Epithelial cell of proximal tubule (primary cell): ENCODE data around the gene DRD3. TPM values are rescaled to one million over a fixed set of nuclear protein-coding genes. Genes with fewer than 3 reads are reported as not detected.

ENCODE experiments used
- DNase-seq: peaks from one replicate; pipeline ENCODE4 v3.0.0-alpha.2; 2011; ENCODE audit warnings: low read depth
- H3K4me3 ChIP-seq: 2 replicates; pipeline ENCODE4 v1.5.1; 2011; ENCODE audit warnings: low read depth, mild to moderate bottlenecking, low read length
- total RNA-seq: library from RNA; depleted of rRNA; stranded (reverse); fragments of >200 nt; gene quantifications from 2 replicates; pipeline ENCODE4 v1.2.3, GENCODE V29; 2015
- TF ChIP-seq, protein P1 (sequence below): conservative IDR thresholded peaks from 2 replicates; pipeline ENCODE4 v1.5.1; 2012; ENCODE audit warnings: low read depth, mild to moderate bottlenecking, low read length

Gene DRD3
- total RNA-seq, 1 donor from 2014 or later: not detected

DNA sequence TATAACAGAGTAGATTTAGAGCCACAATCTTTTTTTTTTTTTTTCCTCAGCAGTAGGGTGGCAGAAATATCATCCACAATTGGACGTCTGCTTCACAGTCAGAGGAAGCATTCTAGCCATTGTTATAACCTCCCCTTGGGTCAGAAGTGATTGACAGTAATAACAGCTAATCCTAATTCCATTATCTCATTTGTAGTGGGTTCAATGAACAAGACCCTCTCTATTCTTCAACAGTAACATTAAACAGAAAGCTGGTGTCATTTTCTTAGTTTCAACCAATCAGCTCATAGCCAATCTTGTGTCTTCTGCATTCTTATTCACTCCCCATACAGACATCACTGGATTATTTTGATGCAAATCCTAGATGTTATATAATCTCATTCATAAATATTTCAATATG, 77.8 kb downstream of the DRD3 start:
- no peak overlapping the region for H3K4me3 ChIP-seq
- DNase-seq: no peak
- TF ChIP-seq, protein P1, sequence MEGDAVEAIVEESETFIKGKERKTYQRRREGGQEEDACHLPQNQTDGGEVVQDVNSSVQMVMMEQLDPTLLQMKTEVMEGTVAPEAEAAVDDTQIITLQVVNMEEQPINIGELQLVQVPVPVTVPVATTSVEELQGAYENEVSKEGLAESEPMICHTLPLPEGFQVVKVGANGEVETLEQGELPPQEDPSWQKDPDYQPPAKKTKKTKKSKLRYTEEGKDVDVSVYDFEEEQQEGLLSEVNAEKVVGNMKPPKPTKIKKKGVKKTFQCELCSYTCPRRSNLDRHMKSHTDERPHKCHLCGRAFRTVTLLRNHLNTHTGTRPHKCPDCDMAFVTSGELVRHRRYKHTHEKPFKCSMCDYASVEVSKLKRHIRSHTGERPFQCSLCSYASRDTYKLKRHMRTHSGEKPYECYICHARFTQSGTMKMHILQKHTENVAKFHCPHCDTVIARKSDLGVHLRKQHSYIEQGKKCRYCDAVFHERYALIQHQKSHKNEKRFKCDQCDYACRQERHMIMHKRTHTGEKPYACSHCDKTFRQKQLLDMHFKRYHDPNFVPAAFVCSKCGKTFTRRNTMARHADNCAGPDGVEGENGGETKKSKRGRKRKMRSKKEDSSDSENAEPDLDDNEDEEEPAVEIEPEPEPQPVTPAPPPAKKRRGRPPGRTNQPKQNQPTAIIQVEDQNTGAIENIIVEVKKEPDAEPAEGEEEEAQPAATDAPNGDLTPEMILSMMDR: no peak

DNA sequence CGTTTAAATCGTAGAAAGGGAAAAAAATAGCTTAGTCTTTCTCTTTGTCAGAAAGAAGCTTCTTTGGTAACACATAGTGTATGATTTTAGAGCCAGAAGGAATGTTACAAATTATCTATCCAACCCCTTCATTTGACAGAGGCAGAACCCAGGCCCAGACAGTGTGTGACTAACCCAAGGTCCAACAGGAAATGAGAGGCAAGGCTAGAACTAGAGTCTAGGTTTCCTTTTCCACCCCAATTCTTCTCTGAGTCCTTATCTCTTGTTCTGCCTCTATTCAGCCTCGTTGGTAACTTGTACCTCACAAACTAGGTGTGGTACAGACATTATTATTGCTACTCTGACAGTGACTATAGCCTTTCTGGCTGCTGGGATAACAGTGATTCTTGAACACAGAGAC, 83.1 kb downstream of the DRD3 start:
- TF ChIP-seq, protein P1: no peak
- DNase-seq: no peak
- no peak overlapping the region for H3K4me3 ChIP-seq

DNA sequence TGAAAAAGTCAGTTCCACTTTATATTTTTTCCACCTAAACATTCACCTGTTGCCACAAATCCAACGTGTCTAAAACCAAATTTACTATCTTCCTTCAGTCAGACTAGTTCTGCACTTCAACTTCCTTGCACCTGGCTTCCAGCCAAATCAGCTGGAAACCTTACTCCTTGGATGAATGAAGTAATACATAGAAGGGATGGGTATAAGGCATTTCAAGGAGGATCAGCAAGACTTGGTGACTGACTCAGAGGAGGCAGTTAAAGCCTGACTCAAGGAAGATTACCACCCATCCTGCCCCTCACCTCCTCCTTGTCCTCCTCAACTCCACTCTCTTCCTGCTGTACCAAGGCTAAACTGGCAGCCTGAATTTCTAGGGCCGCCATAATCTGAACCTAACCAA, 85.3 kb downstream of the DRD3 start:
- TF ChIP-seq, protein P1: no peak
- DNase-seq: peak; percentile 60

DNA sequence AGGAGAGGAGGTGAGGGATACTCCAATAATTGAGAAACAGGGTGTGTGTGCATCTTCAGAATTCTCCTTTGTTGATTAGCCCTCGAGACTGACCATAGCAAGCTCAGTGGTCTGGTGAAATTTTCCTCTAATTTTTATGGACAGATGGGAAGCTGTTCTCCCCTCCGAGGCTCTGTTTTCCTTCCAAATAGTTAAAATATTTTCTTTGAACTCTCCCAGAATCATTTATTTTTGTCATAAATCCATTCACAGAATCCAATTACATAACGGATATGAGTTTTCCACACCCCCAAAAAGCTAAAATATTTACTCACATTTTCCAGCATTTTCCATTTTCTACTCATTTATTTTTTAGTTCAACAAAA, 85.9 kb downstream of the DRD3 start:
- no peak for DNase-seq
- TF ChIP-seq, protein P1: no peak
- no peak overlapping the region for H3K4me3 ChIP-seq

More for the DNA sequence above, 85.3 kb downstream of the DRD3 start:
- H3K4me3 ChIP-seq: no peak overlapping the region

DNA sequence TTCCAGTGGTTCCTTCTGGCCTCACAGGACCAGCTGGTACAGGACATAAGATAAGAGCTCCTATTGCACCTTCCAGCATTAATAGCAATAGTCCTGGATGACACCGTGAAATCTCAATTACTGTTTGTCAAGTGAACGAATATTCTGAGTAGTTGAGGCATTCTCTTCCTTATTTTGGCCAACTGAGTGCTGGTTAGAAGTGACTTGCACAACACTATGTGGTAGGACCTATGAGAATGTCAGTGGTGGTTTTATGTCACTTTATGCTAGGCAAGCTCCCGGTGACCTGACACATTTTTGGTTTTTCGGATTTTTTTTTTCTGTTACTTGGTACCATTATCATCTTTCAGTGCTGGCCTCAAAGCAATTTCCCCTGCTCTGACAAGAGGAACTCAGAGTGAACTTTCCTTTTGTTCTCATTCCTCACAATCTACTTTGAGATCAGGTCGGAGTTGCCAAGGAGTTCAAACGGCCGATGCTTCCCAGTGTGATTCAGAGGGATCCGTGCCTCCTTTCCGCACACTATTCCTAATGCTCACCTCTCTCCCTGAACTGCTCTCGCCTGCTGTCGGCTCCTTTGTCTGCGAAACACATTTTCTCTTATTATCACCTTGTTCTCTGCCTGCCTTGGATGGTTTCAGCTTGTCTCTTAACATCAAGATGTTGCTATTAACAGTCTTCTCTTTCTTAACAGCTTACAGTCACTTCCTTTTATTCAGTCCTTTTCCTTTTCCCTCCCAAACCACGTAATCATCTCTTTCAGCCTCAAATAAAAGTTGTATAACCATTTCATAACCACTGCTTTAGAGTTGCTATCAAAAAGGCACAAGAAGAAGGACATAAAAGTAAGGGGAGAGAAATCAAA, 86.5 kb downstream of the DRD3 start:
- no peak overlapping the region for H3K4me3 ChIP-seq
- TF ChIP-seq, protein P1: no peak
- DNase-seq: no peak

DNA sequence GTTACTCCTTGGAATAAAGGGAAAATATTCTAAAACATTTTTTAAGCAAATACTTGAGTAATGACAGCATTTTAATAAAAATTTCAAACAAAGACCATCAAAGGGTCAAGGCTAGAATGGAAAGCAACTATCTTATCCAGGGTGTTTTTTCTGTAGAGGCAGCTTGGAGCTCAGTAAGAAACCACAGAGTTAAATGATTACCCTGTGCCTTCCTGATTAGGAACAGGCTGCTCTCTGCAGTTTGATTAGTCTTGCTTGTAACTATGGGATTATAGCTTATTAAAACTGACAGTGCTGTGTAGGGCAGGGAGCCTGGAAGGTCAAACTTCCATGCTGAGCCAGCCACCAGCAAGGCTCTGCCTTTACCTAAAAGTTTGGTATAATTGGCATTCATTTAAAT, 89.2 kb downstream of the DRD3 start:
- TF ChIP-seq, protein P1: no peak
- no peak overlapping the region for H3K4me3 ChIP-seq
- DNase-seq: no peak

DNA sequence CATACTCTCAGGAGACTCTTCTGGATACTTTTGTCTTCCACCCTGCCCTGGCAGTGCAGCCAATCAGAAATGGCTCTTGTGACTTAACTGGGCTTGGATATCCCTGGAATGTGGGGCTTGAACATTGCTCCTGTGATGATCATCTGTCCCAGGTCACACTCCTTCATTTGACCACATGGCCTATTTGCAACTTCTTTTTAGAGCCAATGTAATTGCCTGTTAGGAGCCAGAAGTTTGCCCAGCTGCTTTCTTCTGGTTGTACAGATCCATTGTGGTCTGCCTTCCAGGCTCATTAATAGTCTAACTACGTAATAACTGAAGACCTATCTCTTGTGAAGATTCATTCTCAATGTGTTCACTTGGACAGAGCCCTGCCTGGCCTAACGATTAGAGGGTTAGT, 92.5 kb downstream of the DRD3 start:
- no peak for DNase-seq
- TF ChIP-seq, protein P1: no peak
- H3K4me3 ChIP-seq: no peak overlapping the region
